Right atrium auricular region (tissue), 2 donors: ENCODE data around the gene PILRB. TPM values are rescaled to one million over a fixed set of nuclear protein-coding genes. Genes with fewer than 3 reads are reported as not detected.
"Not testable (repeated sequence)": the region's sequence is repeated elsewhere in the genome, so short reads cannot be mapped to it uniquely, and the experiment has no call there.

ENCODE experiments used
- DNase-seq: peaks from one replicate; pipeline ENCODE4 v3.0.0-alpha.2; 2019; ENCODE audit warnings: low spot score
- H3K27ac ChIP-seq, 2 donors: fragments of 200-600 bp; sonication (generic); 1 replicate in 1 of 2; 2 replicates in 1 of 2; pipeline ENCODE4 v1.5.1; 2016 to 2019
- H3K27me3 ChIP-seq, 2 donors: fragments of 200-600 bp; sonication (generic); one replicate each; pipeline versions ENCODE4 v1.5.1 to v1.6.0; 2017 to 2019
- H3K36me3 ChIP-seq: fragments of 200-600 bp; sonication (generic); one replicate; pipeline ENCODE4 v1.5.1; 2016
- H3K4me1 ChIP-seq, 2 donors: fragments of 200-600 bp; sonication (generic); one replicate each; pipeline versions ENCODE4 v1.5.1 to v1.6.0; 2017 to 2019
- H3K4me3 ChIP-seq, 2 donors: fragments of 200-600 bp; sonication (generic); 1 replicate in 1 of 2; 2 replicates in 1 of 2; pipeline ENCODE4 v1.5.1; 2017 to 2019; ENCODE audit warnings: mild to moderate bottlenecking in 1 of 2, moderate library complexity in 1 of 2
- H3K9me3 ChIP-seq, 2 donors: fragments of 200-600 bp; sonication (generic); one replicate each; pipeline ENCODE4 v1.5.1; 2019
- total RNA-seq, 2 donors: library from RNA; depleted of rRNA; stranded (reverse); fragments of >200 nt; gene quantifications; one replicate each; pipeline ENCODE4 v1.1.0, GENCODE V29; 2016
- TF ChIP-seq, protein P1 (sequence below), 2 donors: fragments of 200-600 bp; sonication (generic); IDR thresholded peaks; one replicate each; pipeline ENCODE4 v1.5.1; 2019; ENCODE audit warnings: antibody characterized with exemption in 2 of 2

Gene PILRB
- total RNA-seq, 2 donors from 2014 or later, result 9.3 to 9.8 TPM

DNA sequence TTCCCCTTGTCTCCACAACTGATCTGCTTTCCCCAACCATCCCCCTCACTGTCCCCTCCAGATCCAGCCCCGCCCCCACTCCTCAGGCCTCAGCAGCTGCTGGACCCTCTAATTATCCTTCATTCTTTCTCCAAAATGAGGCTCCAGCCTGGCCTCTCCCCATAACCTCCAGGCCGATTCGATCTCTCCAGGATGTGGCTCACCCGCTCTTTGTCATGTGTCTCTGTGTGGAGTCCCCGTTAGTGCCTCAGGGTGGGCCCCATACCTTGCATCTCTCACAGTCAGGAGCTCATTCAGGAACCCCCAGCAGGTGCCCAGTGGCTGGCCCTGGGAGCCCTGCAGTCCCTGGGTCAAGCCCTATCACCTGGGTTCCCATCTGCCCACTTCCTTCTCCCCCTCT is 16.7 kb downstream of the PILRB start:
- DNase-seq, result no peak
- H3K27ac ChIP-seq, result no peak overlapping the region
- H3K4me1 ChIP-seq, result peaks cover 0 to 3% of the 10 kb centered on the region in 2 donors
- no peaks in the 10 kb centered on the region for H3K36me3 ChIP-seq
- H3K4me3 ChIP-seq, result no peak overlapping the region
- H3K27me3 ChIP-seq, result no peaks in the 10 kb centered on the region
- H3K9me3 ChIP-seq, result no peaks in the 10 kb centered on the region
- TF ChIP-seq, protein P1, sequence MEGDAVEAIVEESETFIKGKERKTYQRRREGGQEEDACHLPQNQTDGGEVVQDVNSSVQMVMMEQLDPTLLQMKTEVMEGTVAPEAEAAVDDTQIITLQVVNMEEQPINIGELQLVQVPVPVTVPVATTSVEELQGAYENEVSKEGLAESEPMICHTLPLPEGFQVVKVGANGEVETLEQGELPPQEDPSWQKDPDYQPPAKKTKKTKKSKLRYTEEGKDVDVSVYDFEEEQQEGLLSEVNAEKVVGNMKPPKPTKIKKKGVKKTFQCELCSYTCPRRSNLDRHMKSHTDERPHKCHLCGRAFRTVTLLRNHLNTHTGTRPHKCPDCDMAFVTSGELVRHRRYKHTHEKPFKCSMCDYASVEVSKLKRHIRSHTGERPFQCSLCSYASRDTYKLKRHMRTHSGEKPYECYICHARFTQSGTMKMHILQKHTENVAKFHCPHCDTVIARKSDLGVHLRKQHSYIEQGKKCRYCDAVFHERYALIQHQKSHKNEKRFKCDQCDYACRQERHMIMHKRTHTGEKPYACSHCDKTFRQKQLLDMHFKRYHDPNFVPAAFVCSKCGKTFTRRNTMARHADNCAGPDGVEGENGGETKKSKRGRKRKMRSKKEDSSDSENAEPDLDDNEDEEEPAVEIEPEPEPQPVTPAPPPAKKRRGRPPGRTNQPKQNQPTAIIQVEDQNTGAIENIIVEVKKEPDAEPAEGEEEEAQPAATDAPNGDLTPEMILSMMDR (IDR thresholded peaks at IDR 0.05), result no peak

DNA sequence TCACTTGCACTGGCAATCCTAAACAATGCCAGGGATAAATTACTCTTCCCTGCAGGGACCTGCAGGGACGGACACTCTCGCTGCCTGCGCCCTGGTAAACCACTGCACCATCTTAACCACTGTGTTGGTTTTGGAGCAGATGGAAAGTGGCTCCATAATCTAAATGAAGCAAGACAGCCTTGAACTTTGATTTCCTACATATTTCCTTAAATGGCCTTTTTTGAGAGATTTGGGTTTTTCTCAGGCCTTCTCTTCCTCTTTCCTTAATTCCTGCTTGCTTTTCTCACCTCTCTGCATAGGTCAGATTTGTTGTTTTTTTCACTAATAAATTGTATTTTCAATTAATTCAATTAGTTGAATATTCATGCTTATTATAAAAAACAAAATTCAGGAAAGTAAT is 18.1 kb downstream of the PILRB start:
- Histone ChIP-seq H3K36me3 (no peaks in the 10 kb centered on the region), H3K4me3 (no peak overlapping the region), H3K9me3 (no peaks in the 10 kb centered on the region), H3K4me1 (peaks cover 0 to 3% of the 10 kb centered on the region in 2 donors), H3K27me3 (no peaks in the 10 kb centered on the region), H3K27ac (no peak overlapping the region)
- TF ChIP-seq, protein P1 (IDR thresholded peaks at IDR 0.05), result no peak
- DNase-seq, result no peak

DNA sequence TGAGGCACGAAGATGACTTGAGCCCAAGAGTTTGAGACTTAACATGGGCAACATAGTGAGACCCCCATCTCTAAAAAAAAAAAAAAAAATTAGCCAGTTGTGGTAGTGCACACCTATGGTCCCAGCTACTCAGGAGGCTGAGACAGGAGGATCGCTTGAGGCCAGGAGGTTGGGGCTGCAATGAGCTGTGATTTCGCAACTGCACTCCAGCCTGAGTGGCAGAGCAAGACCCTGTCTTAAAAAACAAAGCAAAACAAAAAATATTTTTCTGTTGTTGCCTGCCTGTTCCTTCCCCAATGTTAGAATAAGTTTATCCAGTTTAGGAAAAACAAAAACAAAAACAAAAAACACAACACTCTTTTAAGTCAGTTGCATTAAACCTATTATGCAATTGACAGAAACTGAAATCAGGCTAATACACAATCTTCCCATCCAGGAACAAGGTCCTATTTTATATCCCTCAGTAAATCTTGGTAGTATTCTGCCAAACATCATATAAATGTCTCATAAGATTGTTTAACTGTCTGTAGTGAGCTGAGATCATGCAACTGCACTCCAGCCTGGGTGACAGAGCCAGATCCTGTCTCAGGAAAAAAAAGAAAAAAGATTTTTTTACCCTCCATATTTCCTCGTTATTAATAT is 20.3 kb downstream of the PILRB start:
- H3K9me3 ChIP-seq, result no peaks in the 10 kb centered on the region
- no peak overlapping the region for H3K4me3 ChIP-seq
- no peaks in the 10 kb centered on the region for H3K4me1 ChIP-seq
- TF ChIP-seq, protein P1 (IDR thresholded peaks at IDR 0.05), result no peak
- no peaks in the 10 kb centered on the region for H3K27me3 ChIP-seq
- no peak overlapping the region for H3K27ac ChIP-seq
- H3K36me3 ChIP-seq, result no peaks in the 10 kb centered on the region
- DNase-seq, result no peak

DNA sequence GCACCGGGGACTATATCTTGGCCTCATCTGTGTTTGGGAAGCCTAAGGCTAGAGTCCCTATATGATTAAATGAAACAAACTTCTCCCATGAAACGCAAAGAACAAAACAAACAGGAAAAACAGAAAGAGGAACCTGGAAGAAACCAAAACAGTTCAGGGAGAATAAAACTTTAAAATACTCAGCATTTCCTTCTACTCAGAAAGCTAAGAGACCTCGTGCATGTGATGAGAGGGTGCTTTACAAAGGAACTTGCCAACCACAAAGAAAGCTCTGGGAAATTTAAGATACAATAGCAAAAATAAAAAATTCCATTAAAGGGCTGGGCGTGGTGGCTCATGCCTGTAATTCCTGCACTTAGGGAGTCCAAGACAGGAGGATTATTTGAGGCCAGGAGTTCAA is 22.3 kb downstream of the PILRB start:
- H3K4me1 ChIP-seq, result no peaks in the 10 kb centered on the region
- H3K27me3 ChIP-seq, result no peaks in the 10 kb centered on the region
- H3K4me3 ChIP-seq, result no peak overlapping the region
- TF ChIP-seq, protein P1 (IDR thresholded peaks at IDR 0.05), result no peak
- peak overlapping the region in 1 of 2 donors; percentile 5 for H3K27ac ChIP-seq
- no peak for DNase-seq
- H3K9me3 ChIP-seq, result no peaks in the 10 kb centered on the region
- H3K36me3 ChIP-seq, result no peaks in the 10 kb centered on the region

DNA sequence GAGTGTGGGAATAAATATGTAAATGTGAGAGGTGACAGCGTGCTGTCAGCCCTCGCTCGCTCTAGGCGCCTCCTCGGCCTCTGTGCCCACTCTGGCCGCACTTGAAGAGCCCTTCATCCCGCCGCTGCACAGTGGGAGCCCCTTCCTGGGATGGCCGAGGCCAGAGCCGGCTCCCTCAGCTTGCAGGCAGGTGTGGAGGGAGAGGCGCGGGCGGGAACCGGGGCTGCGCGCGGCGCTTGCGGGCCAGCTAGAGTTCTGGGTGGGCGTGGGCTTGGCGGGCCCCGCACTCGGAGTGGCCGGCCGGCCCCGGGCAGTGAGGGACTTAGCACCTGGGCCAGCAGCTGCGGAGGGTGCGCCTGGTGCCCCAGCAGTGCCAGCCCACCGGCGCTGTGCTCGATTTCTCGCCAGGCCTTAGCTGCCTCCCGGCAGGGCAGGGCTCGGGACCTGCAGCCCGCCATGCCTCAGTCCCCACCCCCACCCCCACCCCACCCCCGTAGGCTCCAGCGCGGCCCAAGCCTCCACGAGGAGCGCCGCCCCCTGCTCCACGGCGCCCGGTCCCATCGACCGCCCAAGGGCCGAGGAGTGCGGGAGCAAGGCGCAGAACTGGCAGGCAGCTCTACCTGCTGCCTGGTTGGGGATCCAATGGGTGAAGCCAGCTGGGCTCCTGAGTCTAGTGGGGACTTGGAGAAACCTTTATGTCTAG is 23.8 kb downstream of the PILRB start:
- not testable (repeated sequence) for H3K9me3 ChIP-seq, H3K36me3 ChIP-seq, H3K27me3 ChIP-seq, H3K4me1 ChIP-seq, DNase-seq, H3K27ac ChIP-seq
- peak overlapping the region in 1 of 2 donors; percentile 6 for H3K4me3 ChIP-seq

DNA sequence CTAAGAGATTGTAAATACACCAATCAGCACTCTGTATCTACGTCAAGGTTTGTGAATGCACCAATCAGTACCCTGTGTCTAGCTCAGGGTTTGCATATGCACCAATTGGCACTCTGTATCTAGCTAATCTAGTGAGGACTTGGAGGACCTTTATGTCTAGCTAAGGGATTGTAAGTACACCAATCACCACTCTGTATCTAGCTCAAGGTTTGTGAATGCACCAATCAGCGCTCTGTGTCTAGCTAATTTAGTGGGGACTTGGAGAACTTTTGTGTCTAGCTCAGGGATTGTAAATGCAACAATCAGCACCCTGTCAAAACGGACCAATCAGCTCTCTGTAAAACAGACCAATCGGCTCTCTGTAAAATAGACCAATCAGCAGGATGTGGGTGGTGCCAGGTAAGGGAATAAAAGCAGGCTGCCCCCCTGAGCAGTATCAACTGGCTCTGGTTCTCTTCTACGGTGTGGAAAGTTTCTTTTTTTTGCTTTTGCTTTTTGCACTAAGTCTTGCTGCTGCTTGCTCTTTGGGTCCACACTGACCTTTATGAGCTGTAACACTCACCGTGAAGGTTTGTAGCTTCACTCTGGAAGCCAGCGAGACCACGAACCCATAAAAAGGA is 24.4 kb downstream of the PILRB start:
- not testable (repeated sequence) for H3K36me3 ChIP-seq, DNase-seq, H3K27me3 ChIP-seq, H3K9me3 ChIP-seq, H3K27ac ChIP-seq, H3K4me1 ChIP-seq, H3K4me3 ChIP-seq
